Muscle of back (tissue), 11 donors: ENCODE data around the gene PIP4K2C. TPM values are rescaled to one million over a fixed set of nuclear protein-coding genes. Genes with fewer than 3 reads are reported as not detected.
"Not testable (repeated sequence)": the region's sequence is repeated elsewhere in the genome, so short reads cannot be mapped to it uniquely, and the experiment has no call there.

Experiments used
- DNase-seq, 3 donors: peaks; one replicate each; pipeline versions ENCODE4 v3.0.0 to v3.0.0-alpha.2; 2013
- polyA plus RNA-seq, 10 donors: library from polyadenylated mRNA; unstranded; fragments of 120-200 nt; gene quantifications; one replicate each; pipeline ENCODE4 v1.2.1, GENCODE V29; 2013; ENCODE audit not compliant: insufficient read length in 10 of 10

Gene PIP4K2C
- polyA plus RNA-seq, 10 donors: 10.4 to 16.0 (median 11.4) TPM

DNA sequence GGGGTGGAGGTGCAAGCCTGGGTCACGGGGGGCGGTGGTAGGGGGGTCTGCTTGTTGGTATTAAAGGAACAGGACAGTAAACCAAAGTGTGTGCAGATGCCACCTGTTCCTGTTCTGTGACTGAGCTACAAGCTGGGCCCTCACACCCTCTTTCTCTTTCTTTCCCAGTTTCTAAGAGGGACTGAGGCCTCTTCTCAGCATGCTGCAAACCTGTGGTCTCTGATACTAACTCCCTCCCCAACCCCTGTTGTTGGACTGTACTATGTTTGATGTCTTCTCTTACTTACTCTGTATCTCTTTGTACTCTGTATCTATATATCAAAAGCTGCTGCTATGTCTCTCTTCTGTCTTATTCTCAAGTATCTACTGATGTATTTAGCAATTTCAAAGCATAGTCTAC, 6.9 kb upstream of the PIP4K2C start:
- no peak for DNase-seq

DNA sequence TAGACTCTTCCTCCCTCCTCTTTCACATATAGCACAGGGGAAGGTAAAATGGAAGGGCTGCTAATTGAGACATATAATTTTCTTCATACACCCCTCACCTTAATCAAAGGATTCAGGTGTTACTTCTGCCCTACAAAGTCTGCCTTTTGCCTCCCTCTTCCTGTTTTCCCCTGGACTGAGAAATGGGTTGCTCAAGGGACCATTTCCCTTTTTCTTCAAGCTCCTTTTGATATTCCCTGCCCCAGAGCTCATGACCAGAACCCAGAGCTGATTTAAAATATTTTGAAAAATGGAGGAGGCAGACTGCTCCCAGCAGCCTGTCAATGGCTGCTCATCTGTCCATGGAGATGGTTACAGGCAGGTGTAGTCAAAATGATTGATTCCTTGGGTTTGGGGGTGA, 6.3 kb upstream of the PIP4K2C start:
- no peak for DNase-seq

DNA sequence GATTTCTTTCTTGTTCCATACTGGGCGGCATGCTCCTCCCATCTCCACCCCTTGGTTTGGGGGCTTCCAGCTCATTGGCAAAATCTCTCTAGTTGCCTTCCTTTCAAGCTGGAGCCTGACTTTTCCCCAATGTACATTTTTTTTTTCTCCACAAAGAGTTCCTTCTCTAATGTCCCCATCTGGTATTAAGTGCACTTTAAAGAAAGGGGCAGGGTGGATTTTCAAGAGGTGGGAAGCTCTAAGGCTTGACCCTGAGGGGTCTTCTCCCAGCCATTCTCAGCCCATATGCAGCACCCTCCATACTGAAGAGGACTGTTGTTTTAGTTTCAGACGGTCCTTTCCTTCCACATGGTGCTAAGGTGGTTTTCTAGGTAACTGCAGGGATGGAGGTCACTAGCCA, 5.8 kb upstream of the PIP4K2C start:
- no peak for DNase-seq

DNA sequence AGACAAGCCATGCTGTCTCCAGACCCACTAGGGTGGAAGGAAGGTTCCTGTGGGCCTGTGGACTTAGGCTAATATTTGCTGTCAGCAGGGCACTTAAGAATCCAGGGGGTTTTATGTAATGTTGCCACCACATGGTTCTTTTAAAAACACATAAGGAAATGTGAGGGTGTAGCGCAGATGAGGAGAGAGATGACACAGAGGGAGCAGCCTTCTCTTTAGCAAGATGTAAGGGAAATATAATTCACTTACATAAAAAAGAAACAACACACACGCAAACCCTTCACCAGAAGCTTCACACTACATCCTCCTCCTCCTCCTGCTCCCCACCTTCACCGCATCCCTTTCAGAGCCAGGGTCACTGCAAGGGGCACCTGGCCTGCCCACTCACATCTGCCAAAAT, 4.9 kb upstream of the PIP4K2C start:
- no peak for DNase-seq

DNA sequence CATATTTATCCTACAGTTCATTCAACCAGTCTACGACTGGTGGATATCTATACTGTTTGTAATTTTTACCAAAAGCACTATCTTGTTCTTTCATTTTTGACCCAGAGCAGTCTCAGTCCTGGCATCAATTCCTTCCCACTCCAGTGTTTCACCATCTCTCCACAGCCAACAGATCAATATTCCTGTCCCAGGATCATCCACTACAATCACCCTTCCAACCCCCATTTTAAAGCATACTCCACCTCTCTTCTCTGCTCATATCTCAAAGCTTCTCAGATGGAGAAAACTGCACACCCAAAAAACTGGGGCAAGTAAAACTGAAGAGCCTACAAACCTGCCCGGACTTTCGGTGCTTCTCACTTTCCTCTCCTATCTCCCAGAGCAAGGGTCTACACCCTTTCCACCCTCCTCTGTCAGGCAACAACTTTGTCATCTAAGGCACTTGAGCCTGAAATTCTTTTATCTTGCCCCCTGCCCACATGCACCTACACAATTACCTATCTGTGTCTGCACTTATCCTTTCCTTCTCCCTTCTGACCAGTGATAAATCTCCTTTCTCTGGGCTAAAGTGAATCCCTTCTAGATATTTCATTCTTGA, 4.1 kb upstream of the PIP4K2C start:
- no peak for DNase-seq

DNA sequence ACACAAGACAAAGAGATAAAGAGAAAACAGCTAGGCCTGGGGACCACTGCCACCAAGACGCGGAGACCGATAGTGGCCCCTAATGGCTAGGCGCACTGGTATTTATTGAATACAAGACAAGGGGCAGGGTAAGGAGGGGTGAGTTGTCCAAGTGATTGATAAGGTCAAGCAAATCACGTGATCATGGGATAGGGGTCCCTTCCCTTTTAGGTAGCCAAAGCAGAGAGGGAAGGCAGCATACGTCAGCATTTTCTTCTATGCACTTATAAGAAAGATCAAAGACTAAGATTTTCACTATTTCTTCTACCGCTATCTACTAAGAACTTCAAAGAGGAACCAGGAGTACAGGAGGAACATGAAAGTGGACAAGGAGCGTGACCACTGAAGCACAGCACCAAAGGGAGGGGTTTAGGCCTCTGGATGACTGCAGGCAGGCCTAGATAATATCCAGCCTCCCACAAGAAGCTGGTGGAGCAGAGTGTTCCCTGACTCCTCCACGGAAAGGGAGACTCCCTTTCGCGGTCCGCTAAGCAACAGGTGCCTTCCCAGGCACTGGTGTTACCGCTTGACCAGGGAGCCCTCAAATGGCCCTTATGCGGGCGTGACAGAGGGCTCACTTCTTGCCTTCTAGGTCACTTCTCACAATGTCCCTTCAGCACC, 1.9 kb upstream of the PIP4K2C start:
- DNase-seq: not testable (repeated sequence)

DNA sequence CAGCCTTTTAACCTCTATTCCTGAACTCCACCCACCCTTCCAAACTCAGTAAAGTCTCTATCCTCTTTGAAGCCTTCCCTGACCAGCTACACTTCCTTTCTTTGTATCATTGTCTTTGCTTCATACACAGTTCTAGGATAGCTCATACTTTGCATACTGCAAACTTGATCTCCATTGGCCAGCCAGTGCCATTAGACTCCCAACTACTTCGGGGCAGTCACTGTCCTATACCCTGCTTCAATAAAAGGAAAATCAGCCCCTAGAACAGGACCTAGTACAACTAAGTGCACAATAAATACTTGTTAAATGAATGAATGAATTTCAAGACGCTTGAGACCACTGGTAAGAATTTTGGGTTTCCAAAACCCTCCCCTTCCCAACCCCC, 521 bp upstream of the PIP4K2C start:
- DNase-seq: no peak

DNA sequence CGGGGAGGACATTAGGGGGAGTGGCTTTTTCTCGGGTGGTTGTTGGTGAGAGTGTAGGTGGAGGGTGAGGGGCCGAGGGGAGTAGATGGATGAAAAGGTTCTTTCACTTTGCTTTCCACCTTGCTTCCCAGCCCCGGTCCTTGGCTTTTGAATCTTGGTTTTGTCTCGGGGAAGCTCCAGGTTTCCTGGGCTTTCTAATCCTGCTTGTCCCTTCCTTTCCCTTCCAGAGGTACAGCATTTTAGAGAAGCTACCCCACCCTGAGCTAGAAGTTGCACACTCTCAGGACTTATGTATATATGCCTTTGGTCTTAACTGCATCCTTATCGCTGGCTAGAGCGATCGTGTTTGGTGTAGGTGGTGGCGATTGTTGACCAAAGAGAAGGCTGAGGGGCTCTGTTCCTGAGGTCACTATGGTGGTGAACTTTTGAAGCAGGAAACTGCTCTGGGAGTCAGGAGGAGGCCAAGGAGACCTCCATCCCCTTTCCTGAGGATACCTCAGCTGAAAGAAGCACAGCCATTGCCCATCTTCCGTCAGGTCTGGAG, 862 bp downstream of the PIP4K2C start:
- no peak for DNase-seq

DNA sequence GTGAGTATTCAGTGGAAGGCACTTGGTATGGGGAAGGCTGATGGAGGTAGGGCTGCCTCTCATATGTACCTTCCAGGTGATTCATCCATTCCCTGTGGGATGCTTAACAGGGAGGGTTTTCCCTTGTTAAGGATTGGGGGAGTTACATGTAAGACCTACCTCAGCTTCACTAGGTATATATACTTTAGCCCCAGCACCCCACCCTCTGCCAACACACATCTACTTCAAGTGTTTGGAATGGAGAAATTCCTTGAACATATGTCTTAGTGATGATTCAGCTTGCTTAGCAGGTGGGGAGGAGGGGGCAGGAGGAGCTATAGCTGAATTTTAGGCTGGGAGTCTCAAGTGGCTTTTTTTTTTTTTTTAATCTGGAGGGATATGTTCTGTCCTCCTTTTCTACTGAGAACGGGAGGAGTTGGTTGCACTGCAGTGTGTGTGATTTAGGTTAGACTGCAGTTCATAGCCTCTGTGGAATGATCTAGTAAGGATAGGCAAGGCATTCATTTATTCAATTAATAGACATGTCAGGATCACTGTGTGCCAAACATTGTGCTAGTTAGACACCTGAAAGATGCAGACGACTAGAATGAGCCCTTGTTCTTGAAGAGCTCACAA, 1.7 kb downstream of the PIP4K2C start:
- DNase-seq: no peak

DNA sequence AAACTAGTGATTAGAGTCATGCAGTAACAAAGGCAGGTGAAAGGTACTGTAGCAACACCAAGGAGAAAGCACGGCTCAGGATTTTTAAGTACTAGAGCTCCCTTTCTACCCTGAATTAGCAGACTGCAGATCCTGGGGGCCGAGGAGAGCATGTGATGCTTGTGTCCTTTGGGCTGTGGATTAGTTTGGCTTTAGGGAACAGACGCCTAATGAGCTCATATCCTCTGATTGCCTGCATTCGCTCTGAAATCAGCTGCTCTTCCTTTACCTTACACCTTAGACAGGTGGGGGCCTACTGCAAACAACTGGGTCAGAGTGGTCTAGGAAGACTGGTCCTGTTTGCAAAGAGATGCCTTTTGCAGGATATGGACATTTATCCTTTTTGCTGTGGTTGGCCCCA, 2.2 kb downstream of the PIP4K2C start:
- no peak for DNase-seq

DNA sequence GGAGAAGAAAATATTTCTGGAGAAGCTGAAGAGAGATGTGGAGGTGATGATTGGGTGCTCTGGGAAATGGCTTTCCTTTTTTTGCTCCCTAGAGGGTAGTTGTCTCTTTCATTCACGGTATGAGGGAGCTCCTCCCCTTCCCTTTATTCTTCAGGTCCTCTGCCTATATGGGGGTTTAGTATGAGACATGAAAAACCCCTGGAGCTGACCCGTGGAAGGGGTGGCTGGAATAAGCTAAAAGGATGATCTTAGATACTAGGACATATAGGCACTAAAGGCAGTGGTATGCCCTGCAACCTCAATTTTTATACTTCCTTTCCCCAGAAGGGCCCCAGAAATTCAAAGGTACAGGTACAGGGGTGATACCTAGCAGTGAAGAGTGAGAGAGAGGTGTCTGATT, 9.4 kb downstream of the PIP4K2C start:
- DNase-seq: no peak

DNA sequence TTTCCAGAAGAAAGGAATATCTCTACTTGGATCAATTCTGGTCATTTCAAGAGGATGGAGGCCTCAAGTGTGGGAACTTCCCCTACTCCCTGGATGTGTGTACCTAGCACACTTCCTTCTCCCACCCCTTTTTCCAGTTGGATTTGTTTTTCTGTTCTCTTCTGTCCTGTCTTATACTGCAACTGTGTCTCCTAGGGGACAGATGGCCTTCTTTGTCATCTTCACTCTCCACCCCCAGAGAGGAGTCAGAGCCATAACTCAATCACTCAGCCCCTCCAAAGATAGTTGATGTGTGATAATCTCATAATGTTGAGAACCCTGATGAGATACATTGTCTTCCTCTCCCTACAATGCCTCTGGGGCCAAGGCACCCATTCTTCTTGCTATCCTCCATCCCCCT, 11.6 kb downstream of the PIP4K2C start:
- DNase-seq: no peak

DNA sequence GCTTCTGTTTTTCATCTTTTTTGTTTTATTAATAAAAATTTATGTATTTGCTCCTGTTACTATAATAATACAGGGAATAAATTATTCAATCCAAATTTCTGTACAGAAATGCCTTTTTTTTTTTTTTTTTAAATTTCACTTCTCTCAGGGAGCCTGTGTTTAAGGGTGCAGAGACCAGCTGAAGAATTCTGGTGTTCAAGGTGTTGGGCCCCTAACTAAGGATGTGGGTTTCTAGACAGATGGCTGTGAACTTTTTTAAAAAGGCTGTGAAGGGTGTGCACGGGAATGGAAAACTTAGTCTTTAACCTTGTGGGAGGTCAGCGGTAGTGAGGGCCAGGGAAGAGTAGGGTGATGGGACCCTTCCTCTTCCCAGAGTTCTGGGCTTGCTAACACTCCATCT, 12.3 kb downstream of the PIP4K2C start:
- no peak for DNase-seq

DNA sequence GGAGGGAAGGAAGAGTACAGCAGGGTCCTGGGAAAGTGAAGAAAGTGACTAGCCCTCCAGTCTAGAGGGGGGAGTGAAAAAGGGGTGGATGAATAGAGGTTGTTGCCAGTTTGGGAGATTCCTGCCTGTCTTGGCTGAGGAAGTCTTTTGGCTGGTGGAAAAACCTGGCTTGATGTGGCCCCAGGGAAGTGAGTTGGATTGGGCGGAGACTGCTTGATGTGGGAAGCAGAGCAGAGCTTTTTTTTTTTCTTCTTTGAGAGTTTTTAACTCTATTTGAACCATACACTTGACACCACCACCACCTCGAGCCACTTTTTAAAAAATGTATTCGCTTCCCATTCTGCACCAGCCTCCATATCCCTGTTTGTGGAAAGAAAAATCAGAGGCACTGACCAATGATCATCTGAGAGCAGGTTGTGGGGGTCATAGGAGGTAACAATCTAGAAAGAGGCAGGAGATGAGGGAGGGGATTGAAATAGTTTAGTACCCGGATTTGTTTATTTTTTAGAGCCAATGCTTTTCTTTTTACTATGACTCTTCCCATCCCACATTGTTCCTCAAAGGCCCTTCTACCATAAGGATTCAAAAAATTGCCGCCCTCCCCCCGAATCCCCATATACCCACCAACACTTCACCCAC, 12.9 kb downstream of the PIP4K2C start:
- peak in 2 of 3 donors; percentile 77 to 87 for DNase-seq

DNA sequence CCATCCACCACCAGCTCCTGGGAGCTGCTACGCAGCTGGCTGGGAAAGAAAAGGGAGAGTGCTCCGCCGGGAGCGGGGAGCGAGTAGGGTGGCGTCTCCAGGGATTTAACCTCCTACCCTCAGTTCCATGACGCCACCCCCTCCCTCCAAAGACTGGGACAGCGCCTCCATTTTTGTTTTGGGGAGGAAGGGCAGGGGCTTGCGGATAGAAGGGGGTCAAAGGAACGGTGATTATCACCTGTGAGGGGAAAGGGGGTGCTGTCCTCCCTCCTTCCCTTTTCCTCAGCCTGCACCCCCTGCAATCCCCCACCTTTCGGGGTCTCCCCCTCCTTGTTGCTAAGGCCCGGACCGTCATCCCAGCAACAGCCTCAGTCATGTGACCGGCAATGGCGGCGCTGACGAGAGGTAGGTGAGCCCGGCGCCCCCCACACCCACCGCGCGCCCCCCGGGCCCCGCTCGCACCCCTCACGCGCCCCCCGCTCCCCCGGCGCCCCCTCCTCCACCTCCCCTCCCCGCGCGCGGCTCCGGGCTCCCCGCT, 13.5 kb downstream of the PIP4K2C start, which contains the start of gene DTX3:
TSS of gene DTX3 (plus strand) at position 371 of the 538 bp plus-strand sequence. CDS start 1,694 bp downstream, outside the sequence.
- DNase-seq: peak in 1 of 3 donors; percentile 74

DNA sequence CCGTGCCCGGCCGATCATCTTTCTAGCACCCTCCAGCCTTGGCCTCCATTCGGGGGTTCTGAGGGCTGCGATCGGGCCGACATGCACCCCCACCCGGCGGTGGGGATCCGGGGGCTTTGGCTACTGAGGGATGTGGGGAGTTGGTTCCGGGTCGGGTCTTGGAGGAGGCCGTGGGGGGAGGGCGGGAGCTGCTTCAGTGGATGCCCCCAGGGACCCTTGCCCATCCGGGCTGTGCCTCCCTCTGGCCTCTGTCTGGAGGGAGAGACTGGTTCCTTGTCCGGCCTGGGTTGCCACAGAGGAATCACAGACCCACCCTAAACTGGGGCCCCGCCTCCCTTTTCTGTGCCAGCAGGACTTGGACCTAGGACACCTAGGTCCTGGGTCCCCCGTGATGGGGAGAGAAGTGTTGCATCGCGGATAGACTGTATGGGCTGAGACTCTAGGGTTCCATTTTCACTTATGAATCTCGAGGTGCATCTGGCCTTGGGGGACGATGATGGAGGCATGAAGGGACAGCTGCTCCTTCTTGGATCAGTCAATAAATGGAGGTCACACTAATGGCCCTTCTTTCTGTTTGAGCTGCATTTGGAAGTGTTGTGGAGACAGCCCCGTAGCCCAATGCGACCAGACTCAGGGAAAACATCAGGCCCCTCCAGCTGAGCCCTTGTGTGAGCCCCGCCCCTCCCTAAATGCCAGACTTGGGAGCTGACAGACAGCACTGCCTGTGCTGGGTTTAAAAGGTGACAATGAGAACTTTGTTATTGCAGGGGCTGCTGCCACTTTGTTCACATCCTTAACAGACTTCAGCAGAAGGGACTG, 14.2 kb downstream of the PIP4K2C start:
- DNase-seq: peak in 1 of 3 donors; percentile 67

DNA sequence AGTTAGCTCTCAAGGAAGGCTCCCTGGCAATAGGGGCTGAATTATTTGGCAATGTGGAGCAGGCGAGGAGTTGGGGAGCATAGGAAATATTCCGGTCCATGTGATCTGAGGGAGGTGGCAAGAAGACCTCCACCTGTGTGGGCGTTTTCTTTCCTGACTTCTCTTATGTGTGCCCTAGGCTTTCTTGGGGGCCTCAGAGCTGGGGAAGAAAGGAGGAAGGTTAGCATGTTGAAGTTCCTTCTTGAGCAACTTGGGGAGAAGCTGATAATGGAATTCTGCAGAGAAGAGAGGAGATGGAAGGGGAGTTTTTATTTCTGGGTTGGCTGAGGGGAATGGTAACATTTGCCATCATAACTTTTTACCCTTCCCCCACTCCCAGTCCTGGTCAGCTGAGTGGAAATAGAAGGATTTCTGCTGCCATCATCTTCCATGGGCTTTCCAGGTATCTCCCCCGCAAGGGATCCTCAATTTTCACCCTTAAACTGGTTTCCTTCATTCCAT, 14.9 kb downstream of the PIP4K2C start:
- no peak for DNase-seq

DNA sequence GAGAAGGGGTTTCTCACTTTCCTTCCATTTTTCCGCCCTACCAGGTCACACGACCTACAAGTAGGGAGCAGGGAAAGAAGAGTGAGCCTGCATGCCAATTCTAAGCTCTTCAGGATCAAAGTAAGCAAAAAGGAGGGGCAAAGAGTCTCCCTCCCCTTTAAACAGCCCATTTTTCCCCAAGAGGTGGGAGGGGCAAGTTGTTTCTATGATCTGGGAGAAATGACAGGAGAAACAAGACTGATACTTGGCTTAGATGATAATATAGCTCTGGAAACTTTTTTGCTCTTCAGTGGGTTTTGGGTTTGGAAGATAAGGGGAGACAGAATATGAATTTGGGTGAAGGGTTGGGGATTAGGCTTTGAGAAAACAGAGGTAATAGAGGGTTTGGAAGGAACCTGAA, 15.4 kb downstream of the PIP4K2C start:
- no peak for DNase-seq

DNA sequence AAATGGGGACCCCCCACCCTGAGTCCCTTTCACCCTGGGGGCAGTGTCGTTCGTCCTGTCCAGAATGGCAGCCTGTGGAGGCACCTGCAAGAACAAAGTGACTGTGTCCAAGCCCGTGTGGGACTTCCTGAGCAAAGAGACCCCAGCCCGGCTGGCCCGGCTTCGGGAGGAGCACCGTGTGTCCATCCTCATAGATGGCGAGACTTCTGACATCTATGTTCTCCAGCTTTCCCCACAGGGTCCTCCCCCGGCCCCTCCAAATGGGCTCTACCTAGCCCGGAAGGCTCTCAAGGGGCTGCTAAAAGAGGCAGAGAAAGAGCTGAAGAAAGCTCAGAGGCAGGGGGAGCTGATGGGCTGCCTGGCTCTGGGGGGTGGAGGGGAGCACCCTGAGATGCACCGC, 15.8 kb downstream of the PIP4K2C start:
- DNase-seq: no peak

DNA sequence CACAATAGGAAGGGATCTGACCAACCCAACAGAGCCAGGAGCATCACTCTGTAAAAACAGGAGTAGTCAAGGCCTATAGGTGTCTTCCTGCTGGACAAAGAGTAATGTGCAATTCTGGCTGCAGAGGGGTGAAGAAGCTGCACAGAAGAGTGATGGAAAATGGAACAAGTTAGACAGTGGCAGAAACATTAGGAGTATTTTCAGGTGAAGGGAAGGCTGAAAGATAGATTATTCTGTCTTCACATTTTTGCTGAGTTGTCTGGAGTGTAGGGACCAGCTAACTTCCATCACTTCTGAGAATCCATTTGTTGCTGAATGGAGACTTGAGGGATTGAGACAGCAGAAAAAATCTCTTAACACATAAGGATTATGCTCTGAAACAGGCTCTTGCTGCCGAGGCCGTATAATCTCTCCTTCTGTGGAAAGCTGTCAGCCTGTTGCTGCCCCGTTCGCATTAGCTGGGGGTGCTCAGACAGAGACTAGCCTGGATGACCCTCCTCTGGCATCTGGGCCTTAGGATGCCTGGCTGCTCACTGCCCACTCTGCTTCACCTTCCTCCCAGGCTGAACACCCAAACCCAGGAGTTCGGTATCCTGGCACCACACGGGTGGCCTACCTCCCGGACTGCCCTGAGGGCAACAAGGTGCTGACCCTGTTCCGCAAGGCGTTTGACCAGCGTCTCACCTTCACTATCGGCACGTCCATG, 17.1 kb downstream of the PIP4K2C start:
- no peak for DNase-seq
